ENCODE results near the gene ITPRIP.

ITPRIP gene

DNA sequence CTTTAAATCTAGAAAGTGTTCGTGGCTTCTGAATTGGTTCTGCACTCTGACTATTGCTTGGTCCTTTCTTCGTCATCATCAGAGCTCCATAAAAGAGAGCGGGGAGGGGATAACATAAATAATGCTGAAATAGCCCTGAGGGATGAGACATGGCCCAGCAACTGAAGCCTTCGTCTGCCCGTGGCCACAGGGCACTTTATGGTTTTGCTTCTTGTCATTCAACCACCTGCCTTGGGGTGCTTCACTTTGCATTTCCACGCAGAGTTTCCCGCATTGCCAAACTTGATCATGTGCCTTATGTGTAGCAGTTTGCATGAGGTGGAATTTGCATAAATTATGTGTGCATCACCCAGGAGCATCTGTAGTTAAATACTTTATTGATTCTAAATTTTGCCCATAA lies 53.4 kb downstream of the ITPRIP start:
- DNase-seq (ENCODE audit: low read depth in 1 of 2, low spot score in 1 of 2) = no peak

DNA sequence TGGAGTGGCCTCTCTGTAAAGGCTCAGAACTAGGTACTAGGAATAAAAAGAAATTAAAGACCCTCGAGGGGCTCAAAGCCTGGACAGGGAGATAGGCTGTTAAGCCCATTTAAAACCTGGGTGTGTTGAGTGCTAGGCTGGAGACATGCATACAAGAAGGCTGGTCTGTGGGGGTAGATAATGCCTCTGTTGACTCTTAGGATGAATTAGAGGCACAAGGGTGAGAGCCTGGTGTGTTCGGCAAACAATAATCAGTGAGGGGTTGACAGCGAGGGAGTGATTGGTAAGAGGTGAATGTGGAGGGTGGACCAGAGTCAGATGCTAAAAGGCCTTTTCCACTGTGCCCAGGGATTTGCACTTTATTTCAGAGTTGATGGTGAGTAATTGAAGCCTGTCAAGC lies 56.6 kb downstream of the ITPRIP start:
- no peak for DNase-seq (ENCODE audit: low read depth in 1 of 2, low spot score in 1 of 2)

DNA sequence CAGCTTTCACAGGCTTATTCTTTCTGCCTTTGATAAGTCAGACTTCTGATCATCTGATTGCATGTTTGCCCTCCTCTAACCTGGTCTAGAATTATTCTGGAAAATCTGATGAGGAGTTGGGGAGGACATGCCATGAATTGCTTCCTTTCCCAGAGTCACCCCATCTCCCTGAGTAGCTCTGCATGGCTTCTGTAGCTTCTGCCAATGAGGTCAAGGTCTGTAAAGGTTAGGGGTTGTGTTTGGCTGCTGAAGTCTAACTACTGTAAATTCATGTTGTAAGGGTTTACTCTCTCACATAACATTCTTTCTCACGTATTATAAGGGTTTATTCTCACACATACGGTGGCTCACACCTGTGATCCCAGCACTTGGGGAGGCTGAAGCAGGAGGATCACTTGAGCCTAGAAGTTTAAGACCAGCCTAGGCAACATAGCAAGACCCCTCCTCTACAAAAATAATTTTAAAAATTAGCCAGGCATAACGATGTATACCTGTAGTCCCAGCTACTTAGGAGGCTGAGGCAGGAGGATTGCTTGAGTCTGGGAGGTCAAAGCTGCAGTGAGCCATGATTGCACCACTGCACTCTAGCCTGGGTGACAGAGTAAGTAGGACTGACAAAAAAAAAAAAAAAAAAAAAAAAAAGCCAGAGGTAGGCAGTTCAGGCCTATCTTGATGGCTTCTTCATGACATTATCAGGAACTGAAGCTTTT lies 58.6 kb downstream of the ITPRIP start:
- DNase-seq (ENCODE audit: low read depth in 1 of 2, low spot score in 1 of 2) = no peak

DNA sequence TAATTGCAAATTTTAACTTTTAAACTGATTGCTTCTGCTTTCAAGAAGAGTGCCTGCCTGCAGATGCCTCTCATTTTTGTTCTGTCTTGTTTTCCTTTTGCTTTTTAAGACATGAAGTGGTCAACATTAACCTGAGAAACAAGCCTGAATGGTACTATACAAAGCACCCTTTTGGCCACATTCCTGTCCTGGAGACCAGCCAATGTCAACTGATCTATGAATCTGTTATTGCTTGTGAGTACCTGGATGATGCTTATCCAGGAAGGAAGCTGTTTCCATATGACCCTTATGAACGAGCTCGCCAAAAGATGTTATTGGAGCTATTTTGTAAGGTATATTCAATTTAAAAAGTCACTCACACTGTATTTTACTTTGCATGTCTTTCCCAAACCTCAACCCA lies 60.5 kb downstream of the ITPRIP start:
- no peak for DNase-seq (ENCODE audit: low read depth in 1 of 2, low spot score in 1 of 2)

DNA sequence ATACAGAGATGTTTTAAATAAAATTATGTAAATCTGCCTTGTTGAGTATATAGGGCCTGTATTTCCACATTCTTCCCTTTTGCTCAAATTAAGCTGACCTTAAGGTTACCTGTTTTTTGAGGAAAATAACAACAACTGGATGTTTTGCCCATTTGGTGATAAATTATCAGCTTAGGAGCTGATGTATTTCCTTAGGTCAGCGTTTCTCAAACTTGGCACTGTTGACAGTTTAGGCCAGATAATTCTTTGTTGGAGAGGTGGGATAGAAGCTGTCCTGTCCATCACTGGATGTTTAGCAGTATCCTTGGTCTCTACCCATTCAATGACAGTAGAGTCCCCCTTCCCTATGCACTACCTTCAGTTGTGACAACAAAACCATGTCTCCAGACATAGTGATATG lies 62.1 kb downstream of the ITPRIP start:
- no peak for DNase-seq (ENCODE audit: low read depth in 1 of 2, low spot score in 1 of 2)

DNA sequence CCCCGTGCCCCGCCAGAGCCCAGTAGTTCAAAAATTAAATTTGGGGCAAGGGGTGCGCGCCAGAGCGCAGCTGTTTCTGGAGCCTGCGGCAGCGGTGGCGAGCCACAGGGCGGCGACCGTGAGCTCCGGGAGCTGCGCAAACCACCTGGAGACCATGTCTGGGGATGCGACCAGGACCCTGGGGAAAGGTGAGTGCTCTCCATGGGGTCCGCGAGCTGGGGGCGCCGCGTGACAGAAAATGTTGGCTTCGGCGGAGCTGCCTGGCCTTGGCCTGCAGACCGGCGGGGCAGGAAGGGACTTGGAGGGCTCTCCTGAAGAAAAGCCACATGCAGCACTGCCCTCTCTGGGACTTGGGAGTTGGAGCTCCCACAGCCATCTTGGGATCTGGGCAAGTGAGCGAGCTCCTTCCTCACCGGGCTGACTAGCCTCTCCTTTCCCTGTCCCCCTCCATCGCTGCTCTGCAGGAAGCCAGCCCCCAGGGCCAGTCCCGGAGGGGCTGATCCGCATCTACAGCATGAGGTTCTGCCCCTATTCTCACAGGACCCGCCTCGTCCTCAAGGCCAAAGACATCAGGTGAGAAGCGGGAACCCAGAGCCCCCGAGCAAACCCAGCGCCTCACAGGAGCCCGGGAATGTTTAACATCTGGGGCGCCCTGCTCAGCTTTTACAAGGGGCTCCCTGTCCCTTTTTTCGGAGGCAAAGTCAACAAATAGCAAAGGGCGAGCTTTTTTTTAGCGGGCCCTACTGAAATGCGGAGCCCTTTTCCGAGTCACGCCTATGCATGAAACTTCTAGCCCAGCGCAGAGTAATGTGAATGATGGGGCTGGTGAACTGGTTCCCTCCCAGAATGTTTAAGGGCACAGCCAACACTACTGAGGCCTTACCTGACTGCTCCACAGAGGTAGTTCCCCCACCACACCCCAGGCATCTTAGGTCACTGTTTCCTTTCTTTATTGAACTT lies 63.2 kb downstream of the ITPRIP start:
- peak in 1 of 2 donors; percentile 24 for DNase-seq (ENCODE audit: low read depth in 1 of 2, low spot score in 1 of 2)

DNA sequence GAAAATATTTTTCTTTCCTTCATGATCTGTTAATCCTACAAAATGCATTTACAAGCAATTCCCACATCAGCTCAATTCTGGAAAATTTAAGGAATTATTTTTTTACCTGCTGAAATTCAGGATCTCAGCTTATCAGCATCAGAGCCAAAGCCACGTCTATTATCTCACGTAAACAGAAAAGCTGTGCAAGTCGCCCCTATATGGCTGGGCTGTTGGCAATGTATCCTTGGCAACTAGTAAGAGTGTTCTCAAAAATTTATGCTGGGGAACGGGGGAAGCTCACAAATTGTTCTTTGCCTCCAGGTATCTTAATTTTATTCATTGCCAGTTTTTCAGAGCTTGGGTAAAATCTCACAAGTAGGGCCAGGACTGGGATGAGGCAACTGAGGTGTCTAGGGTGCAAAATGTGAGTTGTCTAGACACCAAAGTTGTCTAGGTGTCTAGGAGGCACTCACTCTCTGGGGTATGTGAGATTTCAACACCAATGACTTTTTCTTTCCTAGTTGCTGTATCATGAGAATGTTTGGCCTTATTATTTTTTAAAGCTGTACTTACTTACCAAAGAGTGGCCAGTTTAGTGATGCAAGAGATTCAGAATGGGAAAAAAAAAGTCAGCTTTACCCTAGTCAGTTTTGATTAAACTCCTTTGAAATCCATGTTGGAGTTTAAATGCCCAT lies 64.2 kb downstream of the ITPRIP start:
- DNase-seq (ENCODE audit: low read depth in 1 of 2, low spot score in 1 of 2) = no peak

DNA sequence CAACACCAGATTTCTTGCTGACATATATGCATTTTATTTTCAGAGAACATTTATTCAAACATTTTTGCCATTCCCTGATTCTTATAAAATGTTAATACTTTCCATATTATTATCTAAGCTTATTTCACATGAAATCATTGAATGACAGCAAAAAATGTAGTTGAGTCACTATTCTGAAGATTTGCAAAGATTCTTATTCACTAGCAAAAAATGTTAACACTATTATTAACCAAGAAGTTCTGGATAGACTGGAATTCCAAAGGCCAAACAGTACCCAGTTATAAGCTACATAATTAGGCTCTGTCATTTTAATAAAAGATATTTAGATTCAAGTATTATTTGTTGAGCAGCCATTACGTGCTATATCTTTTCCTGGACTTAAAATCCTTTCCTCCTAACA lies 65.0 kb downstream of the ITPRIP start:
- DNase-seq (ENCODE audit: low read depth in 1 of 2, low spot score in 1 of 2) = no peak

DNA sequence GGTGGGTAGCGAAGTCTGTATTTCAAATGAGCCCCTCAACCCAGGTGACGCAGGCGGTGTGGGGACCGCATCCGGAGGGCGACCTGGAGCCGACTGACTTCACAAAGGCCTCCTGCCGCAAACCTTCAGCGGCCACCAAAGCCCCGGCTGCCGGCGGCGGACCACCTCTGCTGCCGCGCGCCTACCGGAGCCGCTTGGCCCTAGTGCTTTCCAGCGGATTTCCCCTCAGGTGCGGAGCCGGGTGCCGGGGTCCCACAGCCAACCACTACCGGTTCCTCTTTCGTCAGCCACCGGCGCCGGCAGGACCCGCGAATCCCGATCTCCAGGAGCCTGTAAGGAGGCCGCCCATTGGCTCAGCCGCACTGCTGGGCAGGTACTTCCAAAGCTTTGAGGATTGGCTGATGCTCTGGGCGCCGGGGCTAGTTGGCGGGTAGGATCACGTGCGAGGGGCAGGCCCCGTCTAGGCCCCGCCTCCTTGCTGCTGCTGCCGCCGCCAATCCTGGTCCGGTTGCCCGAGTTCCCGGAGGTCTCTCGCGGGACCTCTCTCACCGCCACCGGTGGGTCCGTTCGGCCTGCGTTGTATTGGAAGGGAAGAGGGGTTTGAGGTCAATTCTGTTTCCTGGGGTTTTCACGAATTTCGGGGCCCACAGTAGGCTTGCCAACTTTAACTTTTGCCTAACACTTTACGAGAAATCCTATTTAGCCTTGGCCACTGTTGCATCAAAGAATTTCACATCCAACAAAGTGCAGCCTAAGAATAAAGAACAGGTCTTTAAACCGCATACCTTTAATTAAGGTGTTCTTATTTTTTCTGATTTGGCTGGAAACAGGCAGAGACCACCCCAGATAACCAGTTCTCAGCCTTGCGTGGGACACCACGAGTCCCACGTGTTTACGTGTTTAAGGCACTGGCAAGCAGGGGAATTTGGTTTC lies 69.3 kb downstream of the ITPRIP start, which contains the start of gene GSTO2:
GSTO2 (plus strand) TSS at position 472 of the 933 bp plus-strand sequence. CDS start 5,732 bp downstream, outside the sequence.
- DNase-seq (ENCODE audit: low read depth in 1 of 2, low spot score in 1 of 2) = peak; percentile 94 to 97

DNA sequence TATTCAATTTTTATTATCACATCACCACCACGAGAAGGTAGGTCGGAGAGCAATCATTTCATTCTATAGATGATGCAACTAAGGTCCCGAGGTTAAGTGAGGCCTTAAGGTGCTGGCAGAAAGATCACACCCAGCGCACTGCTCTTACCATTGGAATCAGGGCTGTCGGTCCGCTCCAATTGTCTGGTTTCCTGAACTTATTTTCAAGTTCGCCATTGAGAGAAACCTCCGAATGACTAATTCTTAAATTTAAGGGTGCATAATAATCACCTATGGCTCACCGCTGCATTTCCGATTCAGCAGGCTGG lies 69.9 kb downstream of the ITPRIP start:
- DNase-seq (ENCODE audit: low read depth in 1 of 2, low spot score in 1 of 2) = peak in 1 of 2 donors; percentile 35

DNA sequence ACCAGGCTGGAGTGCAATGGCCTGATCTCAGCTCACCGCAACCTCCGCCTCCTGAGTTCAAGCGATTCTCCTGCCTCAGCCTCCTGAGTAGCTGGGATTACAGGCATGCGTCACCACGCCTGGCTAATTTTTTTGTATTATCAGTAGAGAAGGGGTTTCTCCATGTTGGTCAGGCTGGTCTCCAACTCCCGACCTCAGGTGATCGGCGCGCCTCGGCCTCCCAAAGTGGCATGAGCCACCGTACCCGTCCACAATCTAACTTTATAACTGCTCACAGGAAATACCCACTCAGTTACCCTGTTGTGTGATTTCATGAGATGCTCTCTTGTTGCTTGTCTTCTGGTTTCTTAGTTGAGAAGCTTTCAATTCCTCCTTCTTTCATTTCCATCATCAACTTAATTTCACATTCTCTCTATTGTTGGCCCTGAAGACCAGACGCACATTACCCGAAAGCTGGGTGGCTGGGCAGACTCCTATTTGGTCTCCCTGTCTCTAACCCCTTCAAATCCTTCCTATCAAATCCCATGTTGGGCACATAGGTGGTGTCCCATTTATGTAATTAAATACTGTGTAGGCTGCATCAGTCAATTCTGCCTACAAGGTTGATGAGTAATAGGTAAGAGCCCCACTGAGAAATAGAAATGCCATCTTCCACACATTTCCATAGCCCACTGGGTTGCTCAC lies 70.4 kb downstream of the ITPRIP start:
- peak in 1 of 2 donors; percentile 28 for DNase-seq (ENCODE audit: low read depth in 1 of 2, low spot score in 1 of 2)

DNA sequence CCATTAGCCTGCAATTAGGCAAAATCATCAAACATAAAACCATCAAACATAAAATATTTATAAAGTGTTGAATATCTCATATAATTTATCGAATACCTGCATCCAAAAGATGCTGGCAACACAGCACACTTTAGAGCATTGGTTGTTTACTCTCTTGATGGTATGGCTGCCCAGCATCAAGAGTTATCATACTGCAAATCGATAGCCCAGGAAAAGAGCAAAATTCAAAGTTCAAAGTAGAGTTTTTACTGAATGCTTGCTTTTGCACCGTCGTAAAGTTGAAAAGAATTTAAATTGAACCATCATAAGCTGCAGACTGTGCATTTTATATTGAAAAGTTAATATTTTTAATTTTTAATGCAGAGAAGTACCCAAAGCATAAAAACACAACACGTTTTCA lies 73.5 kb downstream of the ITPRIP start:
- no peak for DNase-seq (ENCODE audit: low read depth in 1 of 2, low spot score in 1 of 2)

DNA sequence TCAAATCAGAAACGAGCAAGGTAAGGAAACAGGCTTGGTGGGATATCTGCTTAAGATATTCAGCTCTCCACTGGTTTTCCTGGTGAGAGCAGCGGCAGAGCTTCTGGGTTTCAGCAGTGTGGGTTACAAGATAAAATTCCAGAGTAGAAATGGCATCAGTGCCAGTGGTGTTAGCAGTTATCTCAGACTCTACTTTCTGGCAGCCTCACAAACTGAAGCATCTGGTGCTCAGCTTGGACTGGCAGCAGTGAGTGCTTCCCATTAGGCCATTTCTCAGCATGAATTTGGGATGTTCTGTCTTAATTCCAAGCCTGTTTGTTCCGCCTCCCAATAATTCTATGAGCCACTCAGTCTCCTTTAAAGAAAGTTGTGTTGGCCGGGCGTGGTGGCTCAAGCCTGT lies 76.2 kb downstream of the ITPRIP start:
- no peak for DNase-seq (ENCODE audit: low read depth in 1 of 2, low spot score in 1 of 2)

DNA sequence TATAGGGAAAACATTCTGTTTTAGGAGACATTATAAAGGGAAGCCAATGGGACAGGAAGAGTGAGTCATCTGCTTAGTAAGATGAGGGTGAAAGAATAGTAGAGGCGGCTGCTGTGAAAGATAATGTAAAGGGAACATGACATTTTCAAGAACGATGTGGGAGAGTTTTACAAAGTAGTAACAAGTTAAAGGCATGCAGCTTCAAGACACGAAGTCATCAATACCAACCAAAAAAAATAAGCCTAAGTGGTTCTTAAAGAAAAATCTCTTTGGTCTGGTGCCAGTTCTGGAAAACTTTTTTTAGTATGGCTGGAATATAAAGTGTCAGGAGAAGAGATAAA lies 77.5 kb downstream of the ITPRIP start:
- no peak for DNase-seq (ENCODE audit: low read depth in 1 of 2, low spot score in 1 of 2)

DNA sequence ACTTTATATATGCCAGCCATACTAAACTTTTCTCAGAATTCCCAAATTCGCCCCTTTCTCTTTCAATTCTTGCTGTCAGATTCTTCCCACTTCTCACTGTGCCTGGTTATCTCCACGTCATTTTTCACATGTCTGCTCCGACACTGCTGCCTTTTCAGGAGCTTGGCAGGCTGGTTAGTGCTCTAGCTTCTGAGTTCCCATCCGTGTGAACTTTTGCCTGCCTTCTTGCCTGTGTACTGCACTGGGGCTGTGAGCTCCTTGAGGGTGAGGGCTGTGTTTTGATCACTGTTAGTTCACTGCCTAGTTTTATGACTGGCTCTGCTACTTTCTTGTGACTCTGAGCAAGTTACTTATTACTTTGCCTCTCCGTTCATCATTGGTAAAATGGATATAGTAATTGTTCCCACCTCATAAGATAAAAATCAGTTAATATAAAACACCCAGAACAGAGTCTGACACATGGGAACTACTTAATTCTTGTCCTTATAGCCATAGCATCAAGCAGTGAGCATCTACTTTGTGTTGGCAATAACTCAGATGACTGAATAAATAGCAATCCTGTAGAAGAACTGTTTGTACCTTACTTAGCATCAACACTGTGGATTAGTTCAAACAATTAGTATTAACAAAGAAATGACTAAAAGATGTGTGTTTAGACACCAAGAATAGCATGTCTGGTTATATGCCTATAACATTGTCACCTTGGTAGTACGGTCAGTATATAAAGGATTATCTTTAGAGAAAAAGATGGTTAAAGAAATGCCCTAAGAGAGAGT lies 78.1 kb downstream of the ITPRIP start:
- DNase-seq (ENCODE audit: low read depth in 1 of 2, low spot score in 1 of 2) = no peak

All from activated CD4-positive, alpha-beta T cell treated with anti-CD3 and anti-CD28 coated beads, Interleukin-2, amount 50 U/mL, for 24 hours (primary cell).